GM19238 (cell line): ENCODE results near the gene SF3B3.

Experiments used
- DNase-seq: peaks from one replicate; pipeline ENCODE4 v3.0.0; 2011; ENCODE audit warnings: low spot score; ENCODE audit not compliant: insufficient read length

SF3B3 gene

GRCh38 chr16:70523743-70524398 lies at the start of gene SF3B3:
Gene SF3B3 (plus strand): TSS chr16:70523816. CDS start chr16:70526657, 2,841 bp downstream.
- peak; percentile 48 for DNase-seq

GRCh38 chr16:70474320-70475053 lies 49.1 kb upstream of the SF3B3 start:
- no peak for DNase-seq

GRCh38 chr16:70475054-70475871 lies 48.4 kb upstream of the SF3B3 start:
- DNase-seq, result no peak

GRCh38 chr16:70476272-70477020 lies 47.2 kb upstream of the SF3B3 start:
- DNase-seq, result peak; percentile 95

GRCh38 chr16:70478169-70478568 lies 45.4 kb upstream of the SF3B3 start:
- DNase-seq, result no peak

GRCh38 chr16:70478912-70479341 lies 44.7 kb upstream of the SF3B3 start:
- DNase-seq, result no peak

GRCh38 chr16:70480127-70481105 lies 43.2 kb upstream of the SF3B3 start:
- DNase-seq, result no peak

- no peak for DNase-seq
These were observed 41.6 kb upstream of the SF3B3 start for GRCh38 chr16:70481929-70482536.

GRCh38 chr16:70482624-70483023 lies 41.0 kb upstream of the SF3B3 start:
- no peak for DNase-seq

- peak; percentile 45 for DNase-seq
These were observed 40.2 kb upstream of the SF3B3 start for GRCh38 chr16:70483426-70483825.

GRCh38 chr16:70484867-70485266 lies 38.7 kb upstream of the SF3B3 start:
- no peak for DNase-seq

GRCh38 chr16:70490261-70490660 lies 33.4 kb upstream of the SF3B3 start:
- no peak for DNase-seq

GRCh38 chr16:70493802-70494201 lies 29.8 kb upstream of the SF3B3 start:
- DNase-seq, result no peak

GRCh38 chr16:70494202-70494770 lies 29.3 kb upstream of the SF3B3 start:
- DNase-seq, result no peak

GRCh38 chr16:70494777-70495176 lies 28.8 kb upstream of the SF3B3 start:
- DNase-seq, result no peak

- no peak for DNase-seq
These were observed 28.0 kb upstream of the SF3B3 start for GRCh38 chr16:70495425-70496182.

GRCh38 chr16:70496513-70496912 lies 27.1 kb upstream of the SF3B3 start:
- DNase-seq, result no peak

GRCh38 chr16:70508752-70509151 lies 14.9 kb upstream of the SF3B3 start:
- DNase-seq, result no peak

GRCh38 chr16:70510216-70510615 lies 13.4 kb upstream of the SF3B3 start:
- DNase-seq, result no peak
